Thyroid gland (tissue), 4 donors: ENCODE data around the gene ZMIZ1. TPM values are rescaled to one million over a fixed set of nuclear protein-coding genes. Genes with fewer than 3 reads are reported as not detected.

Experiments used
- DNase-seq, 2 donors: peaks; one replicate each; pipeline ENCODE4 v3.0.0-alpha.2; 2019
- H3K27ac ChIP-seq, 3 donors: fragments of 200-600 bp; sonication (generic); 1 replicate in 2 of 3; 2 replicates in 1 of 3; pipeline ENCODE4 v1.5.1; 2016 to 2019; ENCODE audit warnings: mild to moderate bottlenecking in 1 of 3, moderate library complexity in 1 of 3
- H3K27me3 ChIP-seq: fragments of 200-600 bp; sonication (generic); one replicate; pipeline ENCODE4 v1.5.1; 2019
- H3K36me3 ChIP-seq, 2 donors: fragments of 200-600 bp; sonication (generic); one replicate each; pipeline ENCODE4 v1.5.1; 2016 to 2019
- H3K4me1 ChIP-seq, 2 donors: fragments of 200-600 bp; sonication (generic); one replicate each; pipeline ENCODE4 v1.5.1; 2017 to 2019
- H3K4me3 ChIP-seq, 3 donors: fragments of 200-600 bp; sonication (generic); replicated peaks in 1 of 3; 1 replicate in 2 of 3; 2 replicates in 1 of 3; pipeline ENCODE4 v1.5.1; 2016; ENCODE audit warnings: mild to moderate bottlenecking in 1 of 3
- H3K9me3 ChIP-seq: fragments of 200-600 bp; sonication (generic); one replicate; pipeline ENCODE4 v1.5.1; 2017
- CTCF ChIP-seq, 6 experiments: fragments of 200-600 bp in 3 of 6; fragments of 450-650 bp in 3 of 6; sonication (generic) in 3 of 6; IDR thresholded peaks; one replicate each; pipeline ENCODE4 v1.5.1; 2016 to 2019; ENCODE audit warnings: antibody characterized with exemption in 6 of 6, mild to moderate bottlenecking in 2 of 6, inconsistent platforms in 1 of 6, moderate library complexity in 1 of 6
- POLR2A ChIP-seq, 2 donors: fragments of 450-650 bp; IDR thresholded peaks; one replicate each; pipeline ENCODE4 v1.6.1; 2017; ENCODE audit warnings: antibody characterized with exemption in 2 of 2, mild to moderate bottlenecking in 2 of 2, moderate library complexity in 1 of 2
- WGBS, 2 donors: methylation state at CpG; one replicate each; pipeline ENCODE4 v1.1.5; 2017; 5-methylcytosine and 5-hydroxymethylcytosine counted together
- intact Hi-C: fragments of 100-400 bp; cut with DNase I; formaldehyde crosslinking; loops from one replicate; pipeline ENCODE4 v1.15.1; 2023
- total RNA-seq, 4 donors: library from RNA; depleted of rRNA; stranded (reverse); fragments of >200 nt; gene quantifications; one replicate each; pipeline ENCODE4 v1.2.3, GENCODE V29; 2016

Gene ZMIZ1
- total RNA-seq, 4 donors from 2014 or later = 59.9 to 128 (median 94.4) TPM

GRCh38 chr10:79209340-79209739 lies 140.6 kb downstream of the ZMIZ1 start:
- intact Hi-C loops = no loop called here
- no peaks in the 10 kb centered on the region for H3K4me1 ChIP-seq
- no peaks in the 10 kb centered on the region for H3K27me3 ChIP-seq
- H3K36me3 ChIP-seq = peaks cover 50 to 57% of the 10 kb centered on the region in 2 donors
- H3K9me3 ChIP-seq = no peaks in the 10 kb centered on the region
- no peak for DNase-seq
- 86 to 90% methylated on average over 8 to 9 of the region's 10 CpGs for WGBS, 2 donors
- TF ChIP-seq POLR2A (IDR thresholded peaks at IDR 0.05) = no peak
- TF ChIP-seq CTCF (IDR thresholded peaks at IDR 0.05) = no peak
- H3K27ac ChIP-seq = no peak overlapping the region
- no peak overlapping the region for H3K4me3 ChIP-seq

GRCh38 chr10:79209831-79210230 lies 141.1 kb downstream of the ZMIZ1 start:
- no peaks in the 10 kb centered on the region for H3K9me3 ChIP-seq
- no peak for DNase-seq
- 88 to 92% methylated on average over 3 to 4 of the region's 5 CpGs for WGBS, 2 donors
- peaks cover 52 to 54% of the 10 kb centered on the region in 2 donors for H3K36me3 ChIP-seq
- TF ChIP-seq CTCF (IDR thresholded peaks at IDR 0.05) = no peak
- no peak for TF ChIP-seq POLR2A (IDR thresholded peaks at IDR 0.05)
- H3K27ac ChIP-seq = no peak overlapping the region
- no peaks in the 10 kb centered on the region for H3K4me1 ChIP-seq
- H3K4me3 ChIP-seq = no peak overlapping the region
- no peaks in the 10 kb centered on the region for H3K27me3 ChIP-seq
- intact Hi-C loops = no loop called here

- no peak for DNase-seq
- no peaks in the 10 kb centered on the region for H3K4me1 ChIP-seq
- no peak for TF ChIP-seq CTCF (IDR thresholded peaks at IDR 0.05)
- TF ChIP-seq POLR2A (IDR thresholded peaks at IDR 0.05) = no peak
- intact Hi-C loops = no loop called here
- H3K9me3 ChIP-seq = no peaks in the 10 kb centered on the region
- no peak overlapping the region for H3K4me3 ChIP-seq
- 93 to 97% methylated on average over 1 of the region's 1 CpG for WGBS, 2 donors
- no peak overlapping the region for H3K27ac ChIP-seq
- H3K36me3 ChIP-seq = peaks cover 56 to 59% of the 10 kb centered on the region in 2 donors
- no peaks in the 10 kb centered on the region for H3K27me3 ChIP-seq
Observed at GRCh38 chr10:79210672-79211071, 141.9 kb downstream of the ZMIZ1 start.

- DNase-seq = no peak
- no peaks in the 10 kb centered on the region for H3K9me3 ChIP-seq
Observed at GRCh38 chr10:79211616-79212015, 142.8 kb downstream of the ZMIZ1 start.

GRCh38 chr10:79215531-79215930 lies 146.8 kb downstream of the ZMIZ1 start:
- no peak overlapping the region for H3K4me3 ChIP-seq
- TF ChIP-seq POLR2A (IDR thresholded peaks at IDR 0.05) = no peak
- TF ChIP-seq CTCF (IDR thresholded peaks at IDR 0.05) = no peak
- no peaks in the 10 kb centered on the region for H3K27me3 ChIP-seq
- H3K36me3 ChIP-seq = peaks cover 45 to 64% of the 10 kb centered on the region in 2 donors
- intact Hi-C loops = no loop called here
- H3K27ac ChIP-seq = no peak overlapping the region
- H3K9me3 ChIP-seq = no peaks in the 10 kb centered on the region
- 98 to 100% methylated on average over 5 of the region's 5 CpGs for WGBS, 2 donors
- no peak for DNase-seq
- H3K4me1 ChIP-seq = peaks cover 15 to 17% of the 10 kb centered on the region in 2 donors

More at GRCh38 chr10:79211616-79212015, 142.8 kb downstream of the ZMIZ1 start:
- H3K4me1 ChIP-seq = no peaks in the 10 kb centered on the region
- no peaks in the 10 kb centered on the region for H3K27me3 ChIP-seq
- H3K36me3 ChIP-seq = peaks cover 66 to 67% of the 10 kb centered on the region in 2 donors
- H3K4me3 ChIP-seq = no peak overlapping the region
- TF ChIP-seq CTCF (IDR thresholded peaks at IDR 0.05) = no peak
- no peak for TF ChIP-seq POLR2A (IDR thresholded peaks at IDR 0.05)
- WGBS, 2 donors = 89 to 94% methylated on average over 13 of the region's 13 CpGs
- no peak overlapping the region for H3K27ac ChIP-seq
- intact Hi-C loops = no loop called here
